ENCODE data around the gene SDHC. TPM values are rescaled to one million over a fixed set of nuclear protein-coding genes. Genes with fewer than 3 reads are reported as not detected.

Gene SDHC
- total RNA-seq, 1 experiment from 2014 or later, result 204 TPM

- CTCF ChIA-PET, result interaction anchor here (0.6 to 7.7 kb wide), 7 partner anchors 15 to 114 kb away, joined by 3 to 89 read pairs (median 4); partner anchors contain the start of gene TOMM40L
- no peaks in the 10 kb centered on the region for H3K27me3 Mint-ChIP-seq (ENCODE audit: insufficient read depth, unreplicated experiment)
These were observed 6.9 kb upstream of the SDHC start for GRCh38 chr1:161307230-161307768.

DNA sequence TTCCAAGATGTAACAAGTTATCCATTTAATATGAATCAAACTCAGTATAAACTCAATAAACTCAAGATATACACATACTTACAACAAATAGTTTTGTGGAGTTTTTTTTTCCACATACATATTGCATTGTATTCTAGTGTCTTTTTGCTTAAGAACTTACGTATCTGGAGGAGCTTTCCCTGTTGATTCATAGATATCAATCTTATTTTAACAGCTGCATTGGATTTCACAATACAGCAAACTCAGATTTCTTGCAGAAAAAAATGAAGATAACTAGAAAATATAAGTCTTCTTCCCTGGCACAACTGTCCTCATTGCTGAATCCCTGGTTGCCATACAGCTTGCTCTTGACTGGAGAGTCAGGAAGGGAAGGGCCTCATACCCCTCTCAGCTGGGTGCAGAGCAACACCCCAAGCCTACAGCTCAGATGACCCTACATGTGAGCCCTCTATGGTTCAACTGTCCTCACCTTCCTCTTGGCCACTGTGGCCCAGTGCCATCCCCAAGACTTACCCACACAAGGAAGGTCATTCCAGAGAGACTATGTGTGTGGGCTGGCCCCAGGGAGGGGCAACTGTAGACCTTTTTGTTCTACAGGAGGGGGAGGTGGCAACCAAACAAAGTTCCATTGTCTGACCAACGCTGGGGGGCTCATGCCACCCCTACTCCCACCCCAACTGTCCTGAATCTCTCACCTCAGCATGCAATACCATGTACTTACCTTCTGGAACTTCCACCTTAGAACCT lies 6.1 kb upstream of the SDHC start:
- DNase-seq (ENCODE audit: unreplicated experiment), result no peak
- H3K36me3 Mint-ChIP-seq (ENCODE audit: insufficient read depth, unreplicated experiment), result no peaks in the 10 kb centered on the region
- CTCF ChIA-PET, result interaction anchor here (0.6 to 7.7 kb wide), 8 partner anchors 16 to 249 kb away, joined by 3 to 89 read pairs (median 4); no protein-coding TSS in a partner anchor
- POLR2A ChIA-PET, result interaction anchor here (0.5 kb wide), 1 partner anchor 21 kb away, joined by 3 read pairs; no protein-coding TSS in a partner anchor
- BruUV-seq (replicated peaks), result no TSS peak
- intact Hi-C loops (cut with micrococcal nuclease), result no loop called here
- no peaks in the 10 kb centered on the region for H3K9me3 Mint-ChIP-seq (ENCODE audit: unreplicated experiment)
- no peaks in the 10 kb centered on the region for H3K27me3 Mint-ChIP-seq (ENCODE audit: insufficient read depth, unreplicated experiment)
- H3K27ac Mint-ChIP-seq (ENCODE audit: low read depth, unreplicated experiment), result no peak overlapping the region
- H3K4me1 Mint-ChIP-seq (ENCODE audit: insufficient read depth, unreplicated experiment), result peaks cover 12% of the 10 kb centered on the region
- H3K4me3 Mint-ChIP-seq (ENCODE audit: unreplicated experiment), result no peak overlapping the region
- TF ChIP-seq, protein P1, sequence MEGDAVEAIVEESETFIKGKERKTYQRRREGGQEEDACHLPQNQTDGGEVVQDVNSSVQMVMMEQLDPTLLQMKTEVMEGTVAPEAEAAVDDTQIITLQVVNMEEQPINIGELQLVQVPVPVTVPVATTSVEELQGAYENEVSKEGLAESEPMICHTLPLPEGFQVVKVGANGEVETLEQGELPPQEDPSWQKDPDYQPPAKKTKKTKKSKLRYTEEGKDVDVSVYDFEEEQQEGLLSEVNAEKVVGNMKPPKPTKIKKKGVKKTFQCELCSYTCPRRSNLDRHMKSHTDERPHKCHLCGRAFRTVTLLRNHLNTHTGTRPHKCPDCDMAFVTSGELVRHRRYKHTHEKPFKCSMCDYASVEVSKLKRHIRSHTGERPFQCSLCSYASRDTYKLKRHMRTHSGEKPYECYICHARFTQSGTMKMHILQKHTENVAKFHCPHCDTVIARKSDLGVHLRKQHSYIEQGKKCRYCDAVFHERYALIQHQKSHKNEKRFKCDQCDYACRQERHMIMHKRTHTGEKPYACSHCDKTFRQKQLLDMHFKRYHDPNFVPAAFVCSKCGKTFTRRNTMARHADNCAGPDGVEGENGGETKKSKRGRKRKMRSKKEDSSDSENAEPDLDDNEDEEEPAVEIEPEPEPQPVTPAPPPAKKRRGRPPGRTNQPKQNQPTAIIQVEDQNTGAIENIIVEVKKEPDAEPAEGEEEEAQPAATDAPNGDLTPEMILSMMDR (IDR thresholded peaks at IDR 0.05; ENCODE audit: unreplicated experiment), result no peak

More at GRCh38 chr1:161307230-161307768, 6.9 kb upstream of the SDHC start:
- peak; percentile 35 for DNase-seq (ENCODE audit: unreplicated experiment)
- no TSS peak for BruUV-seq (replicated peaks)
- TF ChIP-seq, protein P1 (IDR thresholded peaks at IDR 0.05; ENCODE audit: unreplicated experiment), result no peak
- H3K36me3 Mint-ChIP-seq (ENCODE audit: insufficient read depth, unreplicated experiment), result no peaks in the 10 kb centered on the region
- no peaks in the 10 kb centered on the region for H3K9me3 Mint-ChIP-seq (ENCODE audit: unreplicated experiment)
- H3K4me1 Mint-ChIP-seq (ENCODE audit: insufficient read depth, unreplicated experiment), result peaks cover 12% of the 10 kb centered on the region
- no peak overlapping the region for H3K27ac Mint-ChIP-seq (ENCODE audit: low read depth, unreplicated experiment)
- no peak overlapping the region for H3K4me3 Mint-ChIP-seq (ENCODE audit: unreplicated experiment)
- POLR2A ChIA-PET, result interaction anchor here (0.6 kb wide), 1 partner anchor 17 kb away, joined by 3 read pairs; no protein-coding TSS in a partner anchor
- intact Hi-C loops (cut with micrococcal nuclease), result no loop called here

GRCh38 chr1:161309868-161310267 lies 4.3 kb upstream of the SDHC start, which contains the start of gene MPZ:
MPZ (minus strand) TSS chr1:161309968; CDS start chr1:161309905, 63 bp downstream.
- no peaks in the 10 kb centered on the region for H3K27me3 Mint-ChIP-seq (ENCODE audit: insufficient read depth, unreplicated experiment)
- POLR2A ChIA-PET, result no interaction called here
- intact Hi-C loops (cut with micrococcal nuclease), result no loop called here
- H3K9me3 Mint-ChIP-seq (ENCODE audit: unreplicated experiment), result no peaks in the 10 kb centered on the region
- H3K36me3 Mint-ChIP-seq (ENCODE audit: insufficient read depth, unreplicated experiment), result no peaks in the 10 kb centered on the region
- BruUV-seq (replicated peaks), result no TSS peak
- peaks cover 12% of the 10 kb centered on the region for H3K4me1 Mint-ChIP-seq (ENCODE audit: insufficient read depth, unreplicated experiment)
- TF ChIP-seq, protein P1 (IDR thresholded peaks at IDR 0.05; ENCODE audit: unreplicated experiment), result no peak
- CTCF ChIA-PET, result no interaction called here
- no peak within 1 kb of the TSS for H3K4me3 Mint-ChIP-seq (ENCODE audit: unreplicated experiment)
- DNase-seq (ENCODE audit: unreplicated experiment), result no peak
- H3K27ac Mint-ChIP-seq (ENCODE audit: low read depth, unreplicated experiment), result no peak within 1 kb of the TSS

DNA sequence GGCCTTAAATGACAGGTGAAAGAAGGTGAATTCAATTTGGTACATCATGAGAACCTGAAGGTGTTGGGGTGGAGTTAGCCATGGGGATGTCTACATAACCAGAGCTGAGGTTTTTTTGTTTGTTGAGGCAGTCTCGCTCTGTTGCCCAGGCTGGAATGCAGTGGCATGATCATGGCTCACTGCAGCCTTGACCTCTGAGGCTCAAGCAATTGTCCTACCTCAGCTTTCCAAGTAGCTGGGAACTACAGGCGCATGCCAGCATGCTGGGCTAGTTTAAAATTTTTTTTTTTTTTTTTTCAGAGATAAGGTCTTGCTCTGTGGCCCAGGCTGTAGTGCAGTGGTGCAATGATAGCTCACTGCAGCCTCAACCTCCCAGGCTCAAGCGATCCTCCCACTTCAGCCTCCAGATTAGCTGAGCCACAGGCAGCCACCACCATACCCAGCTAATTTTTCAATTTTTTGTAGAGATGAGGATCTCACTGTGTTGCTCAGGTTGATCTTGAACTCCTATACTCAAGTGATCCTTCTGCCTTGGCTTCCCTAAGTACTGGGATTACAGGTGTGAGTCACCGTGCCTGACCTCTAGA lies 2.5 kb upstream of the SDHC start:
- TF ChIP-seq, protein P1 (IDR thresholded peaks at IDR 0.05; ENCODE audit: unreplicated experiment), result no peak
- POLR2A ChIA-PET, result no interaction called here
- Mint-ChIP-seq H3K27me3 (ENCODE audit: insufficient read depth, unreplicated experiment) (no peaks in the 10 kb centered on the region), H3K36me3 (ENCODE audit: insufficient read depth, unreplicated experiment) (no peaks in the 10 kb centered on the region), H3K27ac (ENCODE audit: low read depth, unreplicated experiment) (no peak overlapping the region), H3K9me3 (ENCODE audit: unreplicated experiment) (no peaks in the 10 kb centered on the region), H3K4me1 (ENCODE audit: insufficient read depth, unreplicated experiment) (peaks cover 22% of the 10 kb centered on the region), H3K4me3 (ENCODE audit: unreplicated experiment) (no peak overlapping the region)
- intact Hi-C loops (cut with micrococcal nuclease), result no loop called here
- no TSS peak for BruUV-seq (replicated peaks)
- no peak for DNase-seq (ENCODE audit: unreplicated experiment)
- CTCF ChIA-PET, result interaction anchor here (0.6 to 1.6 kb wide), 8 partner anchors 17 to 100 kb away, joined by 3 to 6 read pairs (median 4); no protein-coding TSS in a partner anchor

Data from MCF 10A (cell line).